Limb (tissue), 2 donors: ENCODE measurements around the gene KCNH1.
"Not testable (repeated sequence)": the region's sequence is repeated elsewhere in the genome, so short reads cannot be mapped to it uniquely, and the experiment has no call there.

Source experiments
- DNase-seq, 2 donors: peaks; one replicate each; pipeline ENCODE4 v3.0.0-alpha.2; 2016; ENCODE audit errors: extremely low spot score in 2 of 2

The KCNH1 gene

DNA sequence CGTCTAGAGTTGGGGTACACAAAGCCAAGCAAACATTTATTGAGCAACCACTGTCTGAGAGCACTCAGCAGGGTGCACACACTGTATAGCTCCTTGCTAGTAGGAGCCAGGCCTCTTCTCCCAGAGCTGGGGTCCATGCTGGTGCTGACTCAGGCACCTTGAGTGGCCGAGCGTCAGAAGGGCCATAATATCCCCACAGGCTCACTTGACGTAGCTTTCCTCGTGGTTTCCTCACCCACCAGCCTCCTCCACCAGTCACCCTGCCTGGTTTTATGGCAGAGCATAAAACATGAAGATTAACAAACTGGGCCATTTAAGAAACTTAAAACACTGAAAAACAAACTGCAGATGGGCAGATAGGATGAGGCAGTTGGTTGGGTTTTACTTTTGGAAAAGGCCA, 443.7 kb downstream of the KCNH1 start:
- DNase-seq: no peak

DNA sequence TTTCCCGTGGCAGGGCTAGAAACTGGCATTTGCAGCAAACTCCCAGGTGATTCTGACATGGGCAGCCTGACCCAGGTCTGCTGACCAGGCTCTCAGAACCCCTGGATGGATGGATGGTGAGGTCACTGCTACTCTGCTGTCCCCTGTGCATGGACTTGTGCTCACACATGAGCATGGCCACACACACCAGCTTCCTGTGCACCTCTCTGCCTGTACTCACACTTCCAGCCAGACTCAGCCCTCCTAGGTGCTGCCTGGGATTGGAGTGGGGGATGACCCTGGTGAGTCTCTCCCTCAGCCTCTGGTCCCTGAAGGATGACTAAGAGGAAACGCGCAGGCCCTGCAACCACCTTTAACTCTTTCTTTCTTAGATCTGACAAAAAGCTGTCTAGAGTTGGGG, 444.1 kb downstream of the KCNH1 start:
- no peak for DNase-seq

DNA sequence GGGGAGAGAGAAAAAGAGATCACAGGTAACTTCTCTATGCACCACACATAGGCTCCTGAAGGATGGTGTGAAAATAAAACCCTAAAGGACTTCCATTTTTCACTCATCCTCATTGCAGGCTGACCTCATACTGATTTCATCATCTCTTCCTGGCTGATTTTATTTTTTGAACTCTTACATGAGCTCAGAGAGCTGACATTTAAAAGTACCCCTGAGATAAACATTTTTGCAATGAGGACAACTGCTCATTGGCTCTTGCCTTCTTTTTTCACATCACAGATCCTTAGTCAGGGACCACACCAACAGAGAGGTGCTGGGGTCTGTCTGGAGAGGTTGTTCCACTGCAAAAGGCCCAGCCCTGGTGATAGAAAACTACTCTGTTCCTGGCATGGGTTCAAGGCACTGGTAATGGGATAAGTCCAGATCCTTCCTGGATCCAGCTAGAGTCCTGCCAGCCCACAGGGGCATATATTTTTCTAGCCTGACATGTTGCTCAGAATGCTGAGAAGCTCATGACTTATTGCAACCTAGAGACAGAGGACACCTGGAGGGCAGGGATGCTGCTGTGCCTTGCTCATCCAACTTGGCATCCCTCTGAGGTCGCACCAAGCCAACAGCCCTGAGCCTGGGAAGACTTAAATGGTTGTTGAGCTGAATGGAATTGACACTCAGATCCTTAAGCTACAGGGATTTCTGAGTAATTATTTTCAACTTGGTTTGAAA, 445.3 kb downstream of the KCNH1 start:
- no peak for DNase-seq

DNA sequence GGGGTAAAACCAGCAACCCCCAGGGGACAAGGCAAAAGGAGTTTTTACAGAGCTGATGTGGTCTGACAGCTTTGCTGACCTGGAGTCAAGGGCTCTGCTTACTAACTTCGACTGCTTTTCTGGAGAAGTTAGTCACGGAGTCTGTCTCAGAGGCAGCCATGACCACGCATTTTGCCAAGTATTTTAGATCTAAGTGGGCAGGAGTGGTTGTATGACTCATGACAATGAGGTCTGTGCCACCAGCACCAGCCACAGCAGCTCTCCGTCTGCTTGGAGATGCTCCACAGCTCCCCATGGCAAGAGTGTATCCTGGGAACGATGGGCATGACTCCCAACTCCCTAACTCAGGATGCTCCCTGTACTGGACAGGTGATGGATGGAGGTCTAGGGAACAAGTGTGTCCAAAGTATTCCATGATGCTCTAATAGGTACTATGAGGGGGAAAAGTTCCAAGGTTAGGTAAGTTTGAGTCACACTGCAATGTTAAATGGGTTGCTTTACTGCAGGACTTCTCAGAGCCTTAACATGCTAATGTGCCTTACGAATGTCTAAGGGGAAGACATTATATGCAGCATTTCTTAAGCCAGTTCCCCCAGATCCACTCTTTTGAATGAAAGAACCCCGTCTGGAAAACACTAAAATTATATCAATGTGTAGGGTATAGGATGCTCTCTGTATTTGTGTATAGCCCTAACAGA, 446.2 kb downstream of the KCNH1 start:
- no peak for DNase-seq

DNA sequence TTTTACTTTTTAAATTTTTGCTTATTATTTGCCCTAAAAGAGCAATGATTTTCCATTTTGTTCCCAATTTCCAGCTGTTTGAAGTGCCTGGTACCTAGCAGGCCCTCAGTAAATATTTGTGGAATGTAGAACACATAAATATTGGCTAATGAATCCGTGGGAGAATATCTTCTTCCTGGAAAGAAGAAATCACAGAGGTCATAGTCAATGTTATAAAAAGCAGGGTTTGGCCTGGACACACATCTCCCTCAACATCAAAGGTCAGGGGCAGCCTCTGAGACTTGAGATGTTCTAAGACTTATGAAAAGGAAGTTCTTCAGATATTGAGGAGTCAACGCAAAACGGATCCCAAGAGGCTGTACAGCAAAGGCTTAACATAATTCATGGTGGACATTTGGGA, 447.1 kb downstream of the KCNH1 start:
- no peak for DNase-seq

DNA sequence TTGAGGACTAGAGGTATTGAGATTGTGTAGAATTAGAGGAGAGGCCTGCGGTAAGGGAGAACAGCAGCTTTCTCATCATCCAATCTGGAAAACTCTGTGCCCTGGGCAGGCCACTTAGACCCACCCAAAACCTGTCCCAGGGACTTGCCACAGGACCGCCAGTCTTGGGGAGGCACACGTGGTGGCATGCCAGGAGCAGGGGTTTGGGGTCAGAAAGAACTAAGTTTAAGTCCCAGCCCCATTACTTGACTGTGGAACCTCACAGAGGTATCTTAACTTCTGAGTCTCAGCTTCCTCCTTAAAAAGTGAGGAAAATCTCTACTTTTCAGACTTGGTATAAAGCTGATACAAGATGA, 448.7 kb downstream of the KCNH1 start:
- no peak for DNase-seq

DNA sequence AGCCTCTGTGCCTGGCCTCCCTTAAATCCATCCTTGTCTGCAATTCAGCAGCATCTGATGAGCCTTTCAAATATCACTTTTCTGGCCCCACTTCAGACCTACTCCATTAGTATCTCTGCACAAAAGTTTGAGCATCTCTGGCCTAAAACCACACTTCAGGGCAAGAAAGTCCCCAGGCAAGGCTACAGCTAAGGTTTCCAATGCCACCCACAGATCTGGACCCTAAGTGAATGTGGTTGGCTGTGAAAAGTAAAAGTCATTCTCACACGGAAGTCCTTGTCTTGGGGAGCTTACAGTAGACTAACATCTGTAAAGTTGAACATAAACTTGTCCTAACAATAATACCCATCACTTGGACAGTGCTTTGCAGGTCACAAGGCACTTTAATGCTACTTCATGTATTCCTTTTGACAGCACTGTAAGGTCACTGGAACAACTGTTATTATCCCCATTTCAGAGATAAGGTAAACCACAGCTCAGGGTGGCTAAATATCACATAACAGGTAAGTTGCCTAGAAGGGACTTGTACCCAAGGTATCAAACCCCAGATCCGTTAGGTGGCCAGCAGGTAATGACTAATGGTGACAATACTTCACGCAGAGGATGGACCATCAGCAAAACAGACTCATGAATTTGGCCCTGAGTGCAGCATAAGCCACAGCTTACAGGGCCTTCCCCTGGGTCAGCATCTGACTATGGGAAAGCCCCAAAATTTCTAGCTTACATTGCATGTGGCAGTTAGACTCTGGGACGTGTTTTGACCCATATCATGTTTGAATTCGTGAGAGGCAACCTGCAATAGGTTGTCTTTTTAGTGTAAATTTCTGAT, 449.3 kb downstream of the KCNH1 start:
- no peak for DNase-seq

DNA sequence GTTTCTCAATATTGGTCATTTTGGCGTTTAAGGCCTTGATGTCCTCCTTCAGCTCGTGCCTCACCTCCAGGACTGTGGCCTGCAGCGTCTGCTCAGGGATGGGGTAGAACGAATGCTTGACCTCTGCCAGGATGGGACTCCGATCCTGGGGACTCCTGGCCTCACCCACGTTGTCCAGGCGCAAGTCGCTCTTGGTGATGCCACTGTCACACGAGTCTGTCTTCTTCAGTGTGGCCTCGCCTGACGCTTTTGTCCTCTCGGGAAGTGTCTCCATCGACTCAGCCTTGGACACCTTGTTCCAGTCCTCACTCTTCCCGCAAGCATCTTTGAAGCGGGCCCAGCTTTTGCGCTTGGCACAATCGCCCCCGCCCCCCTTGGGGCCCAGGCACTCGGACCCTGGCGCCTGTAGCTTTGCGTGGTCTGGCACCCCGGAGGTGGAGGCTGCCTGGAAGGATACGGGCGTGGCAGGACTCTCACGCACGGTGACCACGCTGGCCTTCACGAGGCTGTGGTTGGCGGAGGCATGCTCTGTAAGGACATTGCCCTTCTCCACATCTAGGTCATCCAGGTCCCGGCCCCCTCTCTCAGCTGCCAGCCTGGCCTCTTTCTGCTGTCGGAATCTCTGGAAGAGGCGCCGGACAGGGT, 450.4 kb downstream of the KCNH1 start:
- DNase-seq: no peak

DNA sequence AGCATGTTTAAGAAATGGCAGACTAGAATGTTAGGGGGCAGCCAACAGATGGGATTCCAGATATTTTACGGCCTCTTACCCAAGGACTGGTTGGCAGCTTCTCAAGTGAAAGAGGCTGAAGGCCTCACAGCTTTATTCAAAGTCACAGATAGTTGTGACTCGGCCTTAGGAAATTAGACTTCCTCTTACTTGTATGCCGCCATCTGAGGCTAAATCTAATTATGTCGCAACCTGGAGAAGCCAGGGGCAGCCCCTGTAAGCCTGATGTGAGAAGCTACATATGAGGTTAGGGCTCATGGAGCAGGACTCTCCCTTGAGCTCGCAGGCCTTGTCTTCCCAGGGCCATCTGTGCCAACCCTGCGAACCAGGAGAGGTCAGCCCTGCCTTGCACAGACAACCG, 452.8 kb downstream of the KCNH1 start:
- no peak for DNase-seq

DNA sequence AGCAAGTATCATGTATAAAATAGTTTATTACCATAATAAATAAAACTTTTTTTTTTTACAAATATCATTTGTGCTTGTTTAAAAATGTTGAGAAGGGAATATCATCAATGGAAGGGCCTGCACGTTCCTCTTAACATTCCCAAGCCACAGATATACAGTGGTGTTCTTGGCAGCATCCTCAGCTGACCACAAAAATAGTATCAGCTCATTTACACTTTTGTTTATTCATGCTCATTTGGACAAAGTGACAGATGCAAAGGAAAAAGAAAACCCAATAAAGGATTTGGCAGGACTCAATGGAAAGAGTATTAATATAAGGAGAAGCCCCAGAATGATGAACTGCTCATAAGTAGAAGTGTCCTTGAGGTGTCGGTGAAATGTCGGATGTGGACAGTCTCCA, 455.6 kb downstream of the KCNH1 start:
- no peak for DNase-seq

DNA sequence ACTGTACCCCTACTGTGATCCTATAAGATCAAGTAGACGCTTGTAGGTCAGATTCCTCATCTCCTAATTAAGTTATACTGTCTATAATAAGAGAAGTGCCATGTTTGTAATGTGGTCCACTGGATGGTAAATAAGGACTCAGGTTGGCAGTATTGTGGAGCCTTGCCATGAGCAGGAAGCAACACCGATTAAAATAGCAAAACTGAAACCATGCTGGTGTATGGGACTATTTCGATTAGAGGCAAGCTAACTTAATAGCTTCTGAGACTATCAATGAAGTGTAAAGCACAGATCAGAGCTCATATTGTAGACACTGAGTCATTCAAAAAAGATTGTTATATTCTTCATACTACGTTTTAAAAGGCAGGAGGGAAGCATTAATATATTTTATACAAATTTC, 456.4 kb downstream of the KCNH1 start:
- DNase-seq: no peak

DNA sequence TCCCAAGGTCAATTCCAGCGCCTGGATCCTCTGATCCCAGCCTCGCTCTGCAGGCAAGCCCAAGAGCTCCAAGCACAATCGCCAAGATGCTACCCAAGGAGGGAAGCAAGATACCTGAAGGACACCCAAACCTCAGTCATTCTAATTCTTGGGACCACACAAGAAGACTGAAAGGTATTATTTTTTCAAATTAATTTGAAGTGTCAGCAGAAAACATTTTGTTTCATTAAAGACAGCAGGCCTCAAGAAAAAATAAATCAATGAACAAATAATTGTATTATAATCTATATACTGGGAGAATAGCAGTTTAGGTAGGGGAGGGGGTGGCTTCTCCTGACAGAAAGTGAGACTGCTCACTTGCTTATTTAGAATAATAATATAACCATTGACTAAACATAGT, 457.4 kb downstream of the KCNH1 start:
- DNase-seq: no peak

DNA sequence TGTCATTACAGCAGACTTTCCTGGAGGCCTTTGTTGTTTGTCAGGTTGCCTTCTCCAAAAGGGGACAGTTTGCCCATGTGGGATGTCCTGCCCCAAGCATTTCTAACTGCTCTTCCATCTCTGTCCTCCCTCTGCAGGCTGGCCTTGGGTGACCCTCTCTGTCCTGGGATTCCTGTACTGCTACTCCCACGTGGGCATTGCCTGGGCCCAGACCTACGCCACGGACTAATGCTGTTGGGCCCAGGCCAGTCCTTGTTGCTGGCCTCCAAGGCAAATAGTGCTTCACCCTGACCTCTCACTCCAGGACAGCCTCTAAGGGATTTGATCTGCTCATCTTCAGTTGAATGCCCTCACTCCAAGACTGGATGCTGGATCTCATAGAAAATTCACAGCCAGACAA, 459.8 kb downstream of the KCNH1 start:
- DNase-seq: no peak

DNA sequence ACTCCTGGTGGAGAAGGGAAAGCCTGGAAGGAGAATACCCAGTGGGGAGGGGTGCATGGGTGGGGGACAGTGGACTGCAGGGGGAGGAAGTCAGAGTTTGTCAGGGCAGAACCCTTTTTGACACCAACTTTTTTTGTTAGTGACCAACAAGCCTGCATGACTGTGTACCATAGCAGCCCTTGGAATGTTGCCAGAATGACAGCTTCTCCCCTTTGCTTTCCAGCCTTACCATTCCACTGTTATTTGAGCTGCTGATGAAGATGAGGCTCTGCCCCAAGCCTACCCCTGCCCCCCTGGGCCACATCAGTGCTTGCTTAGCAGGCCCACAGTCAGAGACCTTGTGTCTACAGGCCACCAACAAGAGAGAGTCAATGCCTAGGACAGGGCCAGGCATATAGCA, 464.0 kb downstream of the KCNH1 start:
- DNase-seq: no peak

DNA sequence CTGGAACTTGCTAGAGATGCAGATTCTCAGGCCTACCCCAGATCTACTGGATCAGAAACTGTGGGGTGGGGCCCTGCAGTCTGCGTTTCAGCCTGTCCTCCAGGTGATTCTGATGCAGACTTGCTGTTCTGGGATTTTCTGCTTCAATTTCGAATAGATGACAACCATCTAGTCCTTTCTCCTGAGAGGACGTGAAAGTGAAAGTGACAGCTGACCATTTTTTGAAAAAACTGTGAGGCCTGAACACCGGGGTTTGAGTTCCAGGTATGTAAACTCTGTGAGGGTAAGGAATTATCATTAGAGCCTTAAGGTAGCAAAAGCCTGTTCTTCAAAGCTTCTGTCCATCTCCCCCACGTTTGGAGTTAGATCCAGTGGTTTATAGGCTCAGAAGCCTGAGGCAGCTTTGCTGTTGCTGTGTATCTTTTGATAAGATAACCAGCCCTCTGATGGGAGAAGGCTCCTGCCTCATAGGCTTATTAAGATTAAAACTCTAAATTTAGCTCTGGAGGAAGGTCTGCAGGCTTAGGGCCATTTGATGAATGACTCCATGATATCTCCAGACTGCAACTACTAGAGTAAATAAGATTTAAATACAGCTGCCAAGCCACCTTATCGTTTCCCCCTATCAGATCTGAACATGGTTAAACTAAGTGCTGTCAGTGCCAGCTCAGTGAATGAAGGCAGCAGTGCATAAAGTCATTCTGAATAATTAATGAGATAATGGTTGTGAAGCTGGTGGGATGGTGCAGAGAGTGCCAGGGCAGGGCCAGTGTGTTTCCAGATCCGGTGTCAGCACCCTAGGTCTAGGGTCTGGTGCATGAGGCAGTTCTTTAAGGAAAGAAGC, 470.0 kb downstream of the KCNH1 start:
- DNase-seq: no peak

DNA sequence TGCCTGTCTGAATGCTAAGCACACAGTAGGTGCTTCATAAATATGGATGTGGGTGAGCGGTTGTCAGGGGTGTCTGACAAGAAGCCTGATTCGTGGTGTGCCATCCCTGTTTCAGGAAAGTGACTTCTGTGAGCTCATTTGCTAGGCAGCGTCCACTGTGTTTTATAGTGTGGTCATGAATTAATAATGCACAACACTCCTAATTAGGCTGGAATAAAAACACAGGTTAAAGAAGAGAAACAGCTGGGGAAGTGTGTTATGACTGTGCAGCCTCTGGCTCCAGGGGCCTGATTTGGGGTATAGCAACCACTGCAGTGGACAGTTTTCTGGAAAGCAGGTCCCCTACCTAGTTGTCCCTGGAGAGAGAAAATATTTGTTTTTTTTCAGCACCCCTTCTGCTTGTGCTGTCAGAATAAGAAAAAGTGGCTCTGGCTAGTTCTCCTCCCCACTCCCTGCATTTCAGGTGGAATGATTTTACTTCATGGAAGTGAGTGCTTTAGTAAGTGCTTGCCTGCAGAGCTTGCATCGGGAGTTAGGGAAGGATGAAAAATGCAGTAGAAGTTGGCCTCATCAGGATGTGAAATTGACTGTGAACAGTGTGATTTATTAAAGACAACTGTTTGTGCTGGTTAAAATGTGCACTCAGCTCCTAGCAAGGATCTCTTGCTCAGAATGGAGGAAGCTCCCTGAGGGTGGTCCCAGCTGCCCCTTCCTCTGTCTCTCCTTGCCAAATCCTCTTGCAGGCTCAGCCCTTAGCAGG, 471.5 kb downstream of the KCNH1 start:
- no peak for DNase-seq

DNA sequence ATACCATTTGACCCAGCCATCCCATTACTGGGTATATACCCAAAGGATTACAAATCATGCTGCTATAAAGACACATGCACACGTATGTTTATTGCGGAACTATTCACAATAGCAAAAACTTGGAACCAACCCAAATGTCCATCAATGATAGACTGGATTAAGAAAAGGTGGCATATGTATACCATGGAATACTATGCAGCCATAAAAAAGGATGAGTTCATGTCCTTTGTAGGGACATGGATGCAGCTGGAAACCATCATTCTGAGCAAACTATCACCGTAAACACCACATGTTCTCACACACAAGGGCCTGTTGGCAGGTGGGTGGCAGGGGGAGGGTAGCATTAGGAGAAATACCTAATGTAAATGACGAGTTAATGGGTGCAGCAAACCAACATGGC, 472.4 kb downstream of the KCNH1 start:
- not testable (repeated sequence) for DNase-seq

DNA sequence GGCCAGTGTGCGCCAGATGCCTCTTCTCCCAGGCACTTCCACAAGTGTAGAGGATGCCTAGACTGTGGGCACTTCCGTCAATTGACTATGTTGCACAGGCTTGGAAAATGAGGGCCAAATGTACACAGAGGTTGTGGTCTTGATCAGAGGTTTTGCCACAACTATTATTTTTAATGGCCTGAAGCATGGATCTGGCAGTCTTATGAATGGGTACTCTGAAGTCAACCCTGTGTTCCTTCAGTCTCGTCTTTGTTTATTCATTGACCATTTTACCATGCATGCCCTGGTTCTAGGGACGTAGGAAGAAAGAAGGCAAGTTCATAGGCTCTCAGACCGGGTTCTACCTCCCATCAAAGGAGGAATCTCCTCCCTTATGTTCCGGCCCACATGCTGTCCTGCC, 476.1 kb downstream of the KCNH1 start:
- no peak for DNase-seq

DNA sequence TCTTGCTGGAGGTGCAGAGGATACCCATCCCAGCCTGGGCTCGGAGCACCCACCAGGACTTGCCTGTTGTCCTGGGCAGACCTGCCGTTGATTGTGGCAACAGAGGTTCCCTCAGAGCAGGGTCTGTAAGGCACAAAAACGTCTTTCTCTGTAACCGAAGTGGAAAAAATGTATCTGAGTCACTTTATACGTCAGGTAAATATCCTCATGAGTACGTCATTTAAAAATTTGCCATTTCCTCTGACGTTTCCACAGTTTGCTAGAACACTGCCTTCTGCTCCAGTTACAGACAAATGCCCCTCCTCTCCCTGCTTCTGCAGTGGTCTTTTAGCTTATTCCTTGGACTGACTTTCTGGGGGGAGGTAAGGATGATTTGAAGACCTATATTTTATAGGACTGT, 478.4 kb downstream of the KCNH1 start:
- no peak for DNase-seq

DNA sequence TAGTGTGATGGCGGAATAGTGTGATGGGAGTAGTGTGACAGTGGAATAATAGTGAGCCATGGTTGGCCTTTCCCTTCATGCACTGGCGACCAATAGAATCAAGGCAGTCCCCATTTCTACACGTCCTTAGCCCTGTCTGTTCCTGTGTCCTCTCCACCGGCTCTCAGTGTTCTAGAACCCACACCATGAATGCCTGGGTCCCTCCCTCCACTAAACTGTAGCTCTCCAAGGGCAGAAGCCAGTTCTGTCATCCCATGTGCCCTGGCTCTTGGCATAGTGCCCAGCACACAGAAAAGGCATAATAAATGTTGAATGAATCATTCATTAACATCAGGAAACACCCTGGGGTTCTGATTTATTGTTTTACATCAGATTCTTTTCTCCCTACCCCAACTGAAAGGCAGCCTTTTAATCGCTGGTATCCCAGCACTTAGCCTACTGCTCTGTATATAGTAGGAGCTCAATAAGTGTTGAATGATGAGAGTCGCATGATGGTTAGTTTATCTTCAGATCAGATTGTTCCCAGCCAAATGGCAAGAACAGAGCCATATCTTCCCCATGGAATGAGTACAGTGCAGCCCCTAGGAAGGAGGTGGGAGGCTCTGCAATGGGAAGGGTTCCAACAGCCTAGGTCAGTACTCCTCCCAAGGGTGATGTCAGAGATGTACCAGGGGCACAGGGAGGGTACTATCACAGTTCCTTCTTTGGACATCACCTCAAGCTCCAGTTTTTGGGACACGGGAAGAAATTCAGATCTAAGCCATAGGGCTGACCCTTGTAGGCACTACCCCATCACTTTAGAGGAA, 479.6 kb downstream of the KCNH1 start:
- DNase-seq: no peak
